Ishikawa (cell line): ENCODE data around the gene BMP6.

Source experiments
- CEBPB ChIP-seq: IDR thresholded peaks from 2 replicates; pipeline ENCODE4 v1.6.1; 2012
- CREB1 ChIP-seq: IDR thresholded peaks from 2 replicates; pipeline ENCODE4 v1.6.1; 2012; ENCODE audit warnings: low read depth
- EGR1 ChIP-seq: IDR thresholded peaks from 2 replicates; pipeline ENCODE4 v1.6.1; 2012
- EP300 ChIP-seq: IDR thresholded peaks from 2 replicates; pipeline ENCODE4 v1.6.1; 2012; ENCODE audit warnings: borderline replicate concordance
- FOXM1 ChIP-seq: IDR thresholded peaks from 2 replicates; pipeline ENCODE4 v1.6.1; 2012; ENCODE audit warnings: low read depth, borderline replicate concordance
- NFIC ChIP-seq: IDR thresholded peaks from 2 replicates; pipeline ENCODE4 v1.6.1; 2012
- RAD21 ChIP-seq: IDR thresholded peaks from 2 replicates; pipeline ENCODE4 v1.6.1; 2012; ENCODE audit warnings: low read depth
- TAF1 ChIP-seq: IDR thresholded peaks from 2 replicates; pipeline ENCODE4 v1.6.1; 2012; ENCODE audit warnings: low read depth, mild to moderate bottlenecking
- TCF12 ChIP-seq: IDR thresholded peaks from 2 replicates; pipeline ENCODE4 v1.6.1; 2012; ENCODE audit warnings: low read depth
- TEAD4 ChIP-seq: IDR thresholded peaks from 2 replicates; pipeline ENCODE4 v1.6.1; 2012
- YY1 ChIP-seq: IDR thresholded peaks from 2 replicates; pipeline ENCODE4 v1.6.1; 2012; ENCODE audit warnings: low read depth
- ZBTB7A ChIP-seq: IDR thresholded peaks from 2 replicates; pipeline ENCODE4 v1.6.1; 2012; ENCODE audit warnings: low read depth
- TF ChIP-seq, protein P1 (sequence below): IDR thresholded peaks from 2 replicates; pipeline ENCODE4 v1.6.1; 2012; ENCODE audit warnings: low read depth, mild to moderate bottlenecking
- TF ChIP-seq, protein P2 (sequence below): IDR thresholded peaks from 2 replicates; pipeline ENCODE4 v1.6.1; 2012
- TF ChIP-seq, protein P3 (sequence below): IDR thresholded peaks from 2 replicates; pipeline ENCODE4 v1.6.1; 2012

Gene BMP6

DNA sequence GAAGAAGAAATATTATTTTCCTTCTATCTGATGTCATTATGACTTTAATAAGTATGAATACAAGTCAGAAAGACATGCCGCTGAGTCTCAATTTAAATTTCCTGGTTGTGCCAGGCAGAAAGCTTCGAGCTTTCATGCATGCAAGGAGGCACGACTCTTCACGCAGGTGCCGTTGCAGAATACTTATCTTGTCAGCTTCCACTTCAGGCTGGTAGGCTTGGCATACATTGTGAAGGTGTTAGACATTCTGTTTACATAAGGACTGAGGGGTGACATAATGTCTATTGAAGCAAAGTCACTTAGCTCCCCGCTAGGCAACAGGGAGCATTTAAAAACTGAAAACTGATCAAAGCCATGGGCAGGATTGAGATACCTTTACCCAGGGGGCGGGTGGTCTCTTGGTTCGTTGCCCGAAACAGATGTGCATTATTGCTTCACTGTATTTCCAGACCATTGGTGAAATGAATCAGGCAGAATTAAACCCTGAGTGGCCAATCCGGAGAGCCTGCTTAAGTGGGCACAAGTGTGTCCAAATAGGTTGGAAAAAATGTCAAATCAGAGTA is 16.4 kb downstream of the BMP6 start:
- TF ChIP-seq TCF12 (no peak), RAD21 (no peak)

DNA sequence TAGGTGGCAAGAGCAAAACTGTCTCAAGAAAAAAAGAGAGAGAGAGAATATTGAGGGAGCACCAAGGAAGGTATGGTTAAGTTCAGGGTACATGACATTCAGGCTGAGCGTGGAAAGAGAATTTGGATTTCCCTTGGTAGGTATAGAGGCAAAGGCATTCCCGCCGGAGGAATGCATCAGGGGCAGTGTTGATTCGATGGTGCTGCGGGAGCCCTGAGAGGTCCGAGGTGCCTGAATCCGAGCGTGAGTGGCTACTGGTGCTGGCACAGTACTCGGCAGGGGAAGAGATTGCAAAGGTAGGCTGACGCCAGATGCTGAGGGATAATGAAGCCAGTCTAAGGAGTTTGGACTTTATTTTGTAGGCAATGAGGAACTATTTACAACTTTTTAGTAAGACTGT is 20.0 kb downstream of the BMP6 start:
- no peak for TF ChIP-seq EGR1

DNA sequence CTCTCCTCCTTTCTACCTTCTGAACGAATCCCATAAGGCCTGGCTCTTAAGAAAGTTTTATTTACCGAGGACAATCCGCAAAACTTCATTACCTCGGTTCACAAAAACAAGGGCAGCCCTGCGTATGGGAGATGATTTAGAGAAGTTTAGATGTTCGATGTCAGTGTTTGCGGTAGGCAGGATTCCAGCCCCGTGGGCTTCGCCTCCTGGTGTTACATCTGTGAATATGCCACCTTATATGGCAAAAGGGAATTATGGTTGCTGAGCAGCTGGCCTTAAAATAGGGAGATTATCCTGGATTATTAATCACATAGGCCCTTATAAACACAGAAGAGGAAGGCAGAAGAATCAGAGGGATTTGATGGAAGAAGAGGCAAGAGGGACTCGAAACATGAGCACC is 21.1 kb downstream of the BMP6 start:
- no peak for TF ChIP-seq YY1
- no peak for TF ChIP-seq CEBPB

DNA sequence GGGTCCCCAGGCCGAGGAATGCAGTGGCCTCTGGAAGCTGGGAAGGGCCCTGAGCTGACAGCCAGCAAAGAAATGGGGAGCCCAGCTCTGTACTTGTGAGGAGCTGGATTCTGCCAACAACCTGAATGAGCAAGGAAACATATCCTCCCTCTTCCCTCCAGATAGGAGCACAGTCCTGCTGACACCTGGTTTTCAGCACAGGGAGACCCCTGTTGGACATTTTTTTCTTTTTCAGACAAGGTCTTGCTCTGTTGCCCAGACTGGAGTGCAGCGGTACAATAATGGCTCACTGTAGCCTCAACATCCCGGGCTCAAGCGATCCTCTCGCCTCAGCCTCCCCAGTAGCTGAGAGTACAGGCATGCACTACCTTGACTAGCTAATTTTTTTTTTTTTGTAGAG is 21.5 kb downstream of the BMP6 start:
- TF ChIP-seq FOXM1, result no peak
- TF ChIP-seq, protein P1, sequence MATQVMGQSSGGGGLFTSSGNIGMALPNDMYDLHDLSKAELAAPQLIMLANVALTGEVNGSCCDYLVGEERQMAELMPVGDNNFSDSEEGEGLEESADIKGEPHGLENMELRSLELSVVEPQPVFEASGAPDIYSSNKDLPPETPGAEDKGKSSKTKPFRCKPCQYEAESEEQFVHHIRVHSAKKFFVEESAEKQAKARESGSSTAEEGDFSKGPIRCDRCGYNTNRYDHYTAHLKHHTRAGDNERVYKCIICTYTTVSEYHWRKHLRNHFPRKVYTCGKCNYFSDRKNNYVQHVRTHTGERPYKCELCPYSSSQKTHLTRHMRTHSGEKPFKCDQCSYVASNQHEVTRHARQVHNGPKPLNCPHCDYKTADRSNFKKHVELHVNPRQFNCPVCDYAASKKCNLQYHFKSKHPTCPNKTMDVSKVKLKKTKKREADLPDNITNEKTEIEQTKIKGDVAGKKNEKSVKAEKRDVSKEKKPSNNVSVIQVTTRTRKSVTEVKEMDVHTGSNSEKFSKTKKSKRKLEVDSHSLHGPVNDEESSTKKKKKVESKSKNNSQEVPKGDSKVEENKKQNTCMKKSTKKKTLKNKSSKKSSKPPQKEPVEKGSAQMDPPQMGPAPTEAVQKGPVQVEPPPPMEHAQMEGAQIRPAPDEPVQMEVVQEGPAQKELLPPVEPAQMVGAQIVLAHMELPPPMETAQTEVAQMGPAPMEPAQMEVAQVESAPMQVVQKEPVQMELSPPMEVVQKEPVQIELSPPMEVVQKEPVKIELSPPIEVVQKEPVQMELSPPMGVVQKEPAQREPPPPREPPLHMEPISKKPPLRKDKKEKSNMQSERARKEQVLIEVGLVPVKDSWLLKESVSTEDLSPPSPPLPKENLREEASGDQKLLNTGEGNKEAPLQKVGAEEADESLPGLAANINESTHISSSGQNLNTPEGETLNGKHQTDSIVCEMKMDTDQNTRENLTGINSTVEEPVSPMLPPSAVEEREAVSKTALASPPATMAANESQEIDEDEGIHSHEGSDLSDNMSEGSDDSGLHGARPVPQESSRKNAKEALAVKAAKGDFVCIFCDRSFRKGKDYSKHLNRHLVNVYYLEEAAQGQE, result no peak
- TF ChIP-seq TEAD4, result no peak
- no peak for TF ChIP-seq CEBPB
- TF ChIP-seq, protein P2, sequence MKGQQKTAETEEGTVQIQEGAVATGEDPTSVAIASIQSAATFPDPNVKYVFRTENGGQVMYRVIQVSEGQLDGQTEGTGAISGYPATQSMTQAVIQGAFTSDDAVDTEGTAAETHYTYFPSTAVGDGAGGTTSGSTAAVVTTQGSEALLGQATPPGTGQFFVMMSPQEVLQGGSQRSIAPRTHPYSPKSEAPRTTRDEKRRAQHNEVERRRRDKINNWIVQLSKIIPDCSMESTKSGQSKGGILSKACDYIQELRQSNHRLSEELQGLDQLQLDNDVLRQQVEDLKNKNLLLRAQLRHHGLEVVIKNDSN, result no peak
- TF ChIP-seq, protein P3, sequence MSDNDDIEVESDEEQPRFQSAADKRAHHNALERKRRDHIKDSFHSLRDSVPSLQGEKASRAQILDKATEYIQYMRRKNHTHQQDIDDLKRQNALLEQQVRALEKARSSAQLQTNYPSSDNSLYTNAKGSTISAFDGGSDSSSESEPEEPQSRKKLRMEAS, result no peak
- TF ChIP-seq TCF12, result no peak
- TF ChIP-seq ZBTB7A, result no peak
- TF ChIP-seq NFIC, result no peak
- no peak for TF ChIP-seq RAD21
- TF ChIP-seq EGR1, result no peak
- TF ChIP-seq TAF1, result no peak
- no peak for TF ChIP-seq YY1

DNA sequence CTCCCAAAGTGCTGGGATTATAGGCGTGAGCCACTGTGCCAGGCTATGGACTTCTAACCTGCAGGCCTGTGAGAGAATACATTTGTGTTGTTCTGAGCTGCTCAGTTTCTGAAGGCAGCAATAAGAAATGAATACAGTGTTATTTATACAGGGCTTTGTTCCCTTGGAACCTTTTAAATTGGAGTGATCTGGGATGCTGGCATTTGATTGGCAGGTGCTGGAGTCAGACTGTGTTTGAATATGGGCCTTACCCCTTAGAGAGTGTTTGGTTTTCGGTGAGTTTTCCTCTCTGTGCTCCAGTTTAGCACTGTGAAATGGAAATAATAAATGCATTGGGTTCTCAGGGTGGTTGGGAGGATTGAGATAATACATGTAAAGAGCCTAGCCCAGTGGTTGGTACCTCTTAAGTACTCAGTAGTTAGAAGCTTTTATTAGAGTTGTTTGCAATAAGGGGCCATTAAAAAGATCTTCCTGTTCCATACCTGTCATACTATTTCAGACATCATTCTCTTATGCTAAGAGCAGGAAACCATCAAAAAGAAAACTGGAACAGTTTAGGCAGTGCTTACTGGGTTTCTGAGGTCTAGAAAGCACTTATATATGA is 22.1 kb downstream of the BMP6 start:
- TF ChIP-seq, protein P2, result no peak
- TF ChIP-seq NFIC (no peak), TCF12 (no peak), RAD21 (no peak), EP300 (no peak), ZBTB7A (no peak), YY1 (no peak), CEBPB (no peak), TEAD4 (no peak), EGR1 (no peak), FOXM1 (no peak), TAF1 (no peak), CREB1 (no peak)
- TF ChIP-seq, protein P3, result no peak
- TF ChIP-seq, protein P1, result no peak

DNA sequence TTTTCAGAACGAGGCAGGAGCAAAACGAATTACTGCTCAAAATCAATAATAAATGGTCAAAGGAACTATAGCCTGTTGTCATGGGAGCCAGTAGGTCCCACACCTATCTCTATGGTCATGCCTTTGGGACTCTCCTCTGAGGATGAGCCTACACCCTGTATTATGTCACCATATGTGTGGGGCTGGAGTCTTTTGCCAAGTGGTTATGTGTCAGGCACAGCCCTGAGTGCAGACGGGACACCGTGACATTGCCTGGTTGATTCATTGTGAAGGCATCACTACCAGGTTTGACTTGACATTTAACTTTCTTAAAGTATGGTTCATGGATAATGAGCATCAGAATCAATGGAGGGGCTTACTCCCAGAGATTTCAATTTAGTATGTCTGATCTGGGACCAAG is 23.6 kb downstream of the BMP6 start:
- TF ChIP-seq YY1, result no peak
- TF ChIP-seq, protein P1, result no peak
- TF ChIP-seq, protein P2, result no peak
- TF ChIP-seq, protein P3, result no peak
- no peak for TF ChIP-seq NFIC
- no peak for TF ChIP-seq CREB1
- TF ChIP-seq EP300, result no peak
- TF ChIP-seq FOXM1, result no peak
- no peak for TF ChIP-seq TAF1
- no peak for TF ChIP-seq TCF12
- no peak for TF ChIP-seq TEAD4
- TF ChIP-seq CEBPB, result no peak
- no peak for TF ChIP-seq EGR1
- TF ChIP-seq ZBTB7A, result no peak
- TF ChIP-seq RAD21, result no peak
